ENCODE data around the gene AFF2.

DNA sequence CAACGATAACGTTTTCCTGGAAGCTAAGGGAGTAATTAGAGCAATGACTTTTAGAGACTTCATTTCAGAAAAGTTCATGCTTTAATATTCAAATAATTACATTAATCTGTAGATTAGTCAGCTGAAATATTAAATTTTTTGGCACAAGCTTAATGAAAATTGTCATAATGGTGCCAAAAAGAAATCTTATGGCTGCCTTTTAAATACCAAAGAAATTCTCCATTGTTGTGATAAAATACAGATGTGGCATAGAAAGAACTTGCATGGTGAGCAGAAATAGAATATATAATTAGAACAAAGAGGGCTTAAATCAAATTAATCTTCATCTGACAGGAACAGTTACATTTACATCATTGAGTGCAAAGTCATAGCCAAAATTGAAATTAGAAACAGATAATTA is 263.5 kb downstream of the AFF2 start:
- TF ChIP-seq ESRRG (CRISPR knock-in tag; IDR thresholded peaks at IDR 0.05) = no peak
- TF ChIP-seq ARNTL (CRISPR knock-in tag; IDR thresholded peaks at IDR 0.05; ENCODE audit: borderline replicate concordance, low read depth) = no peak
- TF ChIP-seq ZFP3 (CRISPR knock-in tag; IDR thresholded peaks at IDR 0.05) = no peak
- TF ChIP-seq, protein P1, sequence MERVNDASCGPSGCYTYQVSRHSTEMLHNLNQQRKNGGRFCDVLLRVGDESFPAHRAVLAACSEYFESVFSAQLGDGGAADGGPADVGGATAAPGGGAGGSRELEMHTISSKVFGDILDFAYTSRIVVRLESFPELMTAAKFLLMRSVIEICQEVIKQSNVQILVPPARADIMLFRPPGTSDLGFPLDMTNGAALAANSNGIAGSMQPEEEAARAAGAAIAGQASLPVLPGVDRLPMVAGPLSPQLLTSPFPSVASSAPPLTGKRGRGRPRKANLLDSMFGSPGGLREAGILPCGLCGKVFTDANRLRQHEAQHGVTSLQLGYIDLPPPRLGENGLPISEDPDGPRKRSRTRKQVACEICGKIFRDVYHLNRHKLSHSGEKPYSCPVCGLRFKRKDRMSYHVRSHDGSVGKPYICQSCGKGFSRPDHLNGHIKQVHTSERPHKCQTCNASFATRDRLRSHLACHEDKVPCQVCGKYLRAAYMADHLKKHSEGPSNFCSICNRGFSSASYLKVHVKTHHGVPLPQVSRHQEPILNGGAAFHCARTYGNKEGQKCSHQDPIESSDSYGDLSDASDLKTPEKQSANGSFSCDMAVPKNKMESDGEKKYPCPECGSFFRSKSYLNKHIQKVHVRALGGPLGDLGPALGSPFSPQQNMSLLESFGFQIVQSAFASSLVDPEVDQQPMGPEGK (CRISPR knock-in tag; IDR thresholded peaks at IDR 0.05; ENCODE audit: borderline replicate concordance) = no peak
- TF ChIP-seq ZNF8 (CRISPR knock-in tag; IDR thresholded peaks at IDR 0.05) = no peak
- no peak for TF ChIP-seq TCF4 (CRISPR knock-in tag; IDR thresholded peaks at IDR 0.05; ENCODE audit: borderline replicate concordance)
- no peak for TF ChIP-seq ZFP30 (CRISPR knock-in tag; IDR thresholded peaks at IDR 0.05)
- TF ChIP-seq, protein P2, sequence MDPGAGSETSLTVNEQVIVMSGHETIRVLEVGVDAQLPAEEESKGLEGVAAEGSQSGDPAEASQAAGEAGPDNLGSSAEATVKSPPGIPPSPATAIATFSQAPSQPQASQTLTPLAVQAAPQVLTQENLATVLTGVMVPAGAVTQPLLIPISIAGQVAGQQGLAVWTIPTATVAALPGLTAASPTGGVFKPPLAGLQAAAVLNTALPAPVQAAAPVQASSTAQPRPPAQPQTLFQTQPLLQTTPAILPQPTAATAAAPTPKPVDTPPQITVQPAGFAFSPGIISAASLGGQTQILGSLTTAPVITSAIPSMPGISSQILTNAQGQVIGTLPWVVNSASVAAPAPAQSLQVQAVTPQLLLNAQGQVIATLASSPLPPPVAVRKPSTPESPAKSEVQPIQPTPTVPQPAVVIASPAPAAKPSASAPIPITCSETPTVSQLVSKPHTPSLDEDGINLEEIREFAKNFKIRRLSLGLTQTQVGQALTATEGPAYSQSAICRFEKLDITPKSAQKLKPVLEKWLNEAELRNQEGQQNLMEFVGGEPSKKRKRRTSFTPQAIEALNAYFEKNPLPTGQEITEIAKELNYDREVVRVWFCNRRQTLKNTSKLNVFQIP (CRISPR knock-in tag; IDR thresholded peaks at IDR 0.05; ENCODE audit: borderline replicate concordance, low read depth) = no peak
- TF ChIP-seq GLIS3 (CRISPR knock-in tag; IDR thresholded peaks at IDR 0.05) = no peak
- TF ChIP-seq ZNF70 (CRISPR knock-in tag; IDR thresholded peaks at IDR 0.05) = no peak
- no peak for TF ChIP-seq PPARA (CRISPR knock-in tag; IDR thresholded peaks at IDR 0.05; ENCODE audit: borderline replicate concordance)
